Measurements from ENCODE around the gene ZNF25.
"Not testable (repeated sequence)": the region's sequence is repeated elsewhere in the genome, so short reads cannot be mapped to it uniquely, and the experiment has no call there.

ZNF25 gene

GRCh38 chr10:37948210-37948609, 28.2 kb downstream of the ZNF25 start:
- DNase-seq (ENCODE audit: low read depth in 3 of 3, low spot score in 1 of 3), result no peak

- no peak for DNase-seq (ENCODE audit: low read depth in 3 of 3, low spot score in 1 of 3)
Measured at GRCh38 chr10:37947526-37947925, 28.9 kb downstream of the ZNF25 start.

- DNase-seq (ENCODE audit: low read depth in 3 of 3, low spot score in 1 of 3), result no peak
Measured at GRCh38 chr10:37937864-37938263, 38.6 kb downstream of the ZNF25 start.

- no peak for DNase-seq (ENCODE audit: low read depth in 3 of 3, low spot score in 1 of 3)
Measured at GRCh38 chr10:37934791-37935190, 41.7 kb downstream of the ZNF25 start.

GRCh38 chr10:37930423-37930822, 46.0 kb downstream of the ZNF25 start:
- no peak for DNase-seq (ENCODE audit: low read depth in 3 of 3, low spot score in 1 of 3)

- DNase-seq (ENCODE audit: low read depth in 3 of 3, low spot score in 1 of 3), result not testable (repeated sequence)
Measured at GRCh38 chr10:37908165-37908564, 68.3 kb downstream of the ZNF25 start.

GRCh38 chr10:37906382-37906781, 70.1 kb downstream of the ZNF25 start:
- DNase-seq (ENCODE audit: low read depth in 3 of 3, low spot score in 1 of 3), result no peak
